DMS 273 (cell line): Measurements from ENCODE around the gene B4GALT4.

Source experiments
- DNase-seq: peaks from one replicate; lab custom pipeline; 2025; ENCODE audit not compliant: unreplicated experiment; lab: John Stamatoyannopoulos, UW

Gene B4GALT4

DNA sequence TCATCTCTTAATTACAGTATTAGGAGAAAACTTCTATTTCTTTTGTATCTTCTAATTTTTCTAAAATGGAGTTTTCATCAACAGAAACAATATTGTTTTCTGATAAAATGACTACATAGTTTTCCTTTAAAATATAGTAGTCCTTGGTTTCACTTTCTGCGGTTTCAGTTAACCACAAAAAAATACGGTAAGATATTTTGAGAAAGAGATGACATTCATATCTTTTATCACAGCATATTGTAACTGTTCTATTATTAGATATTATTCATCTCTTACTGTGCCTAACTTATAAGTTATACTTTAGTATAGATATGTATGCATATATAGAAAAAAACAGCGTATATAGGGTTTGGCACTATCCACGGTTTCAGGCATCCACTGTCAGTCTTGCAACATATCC, 2.3 kb downstream of the B4GALT4 start:
- DNase-seq, result no peak

- no peak for DNase-seq
These were observed 3.4 kb downstream of the B4GALT4 start for GRCh38 chr3:119237299-119237698.

- no peak for DNase-seq
These were observed 3.9 kb downstream of the B4GALT4 start for GRCh38 chr3:119236756-119237155.

DNA sequence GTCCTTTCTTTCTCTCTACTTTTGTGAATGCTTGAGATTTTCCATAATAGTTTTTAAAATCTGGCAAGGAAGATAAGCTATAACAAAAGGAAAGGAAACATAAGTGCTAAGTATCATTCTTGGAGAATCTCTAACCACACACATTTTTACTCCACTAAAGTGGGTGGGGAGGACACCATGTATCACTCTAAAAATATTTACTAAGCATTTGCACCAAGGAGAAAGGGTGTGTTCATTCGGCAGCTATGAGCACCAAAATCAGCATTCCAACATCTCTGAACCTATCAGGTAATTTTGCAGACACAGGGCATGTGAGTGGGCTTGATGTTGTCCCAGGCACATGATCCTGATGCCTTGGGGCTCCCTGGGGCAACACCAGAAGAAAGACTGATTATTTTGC, 5.5 kb downstream of the B4GALT4 start:
- DNase-seq, result no peak

GRCh38 chr3:119234610-119235009, 6.1 kb downstream of the B4GALT4 start:
- no peak for DNase-seq

DNA sequence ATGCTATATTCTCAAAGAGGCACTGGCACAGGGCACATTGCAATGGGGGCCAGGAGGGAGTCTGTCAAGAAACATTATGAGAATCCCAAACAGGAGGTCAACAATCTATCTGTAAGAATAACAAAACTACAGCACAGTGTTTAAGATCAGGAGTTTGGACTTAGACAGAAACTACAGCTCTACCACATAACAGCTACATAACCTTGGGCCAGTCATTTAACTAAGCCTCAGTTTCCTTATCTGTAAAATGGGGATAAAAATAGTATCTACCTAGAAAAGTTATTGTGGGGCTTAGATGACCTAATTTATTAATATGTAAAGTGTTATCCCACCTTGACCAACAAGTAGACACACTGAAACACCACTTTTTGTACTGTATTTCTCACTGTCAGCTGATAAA, 9.9 kb downstream of the B4GALT4 start:
- DNase-seq, result no peak

GRCh38 chr3:119230071-119230470, 10.6 kb downstream of the B4GALT4 start:
- DNase-seq, result no peak

DNA sequence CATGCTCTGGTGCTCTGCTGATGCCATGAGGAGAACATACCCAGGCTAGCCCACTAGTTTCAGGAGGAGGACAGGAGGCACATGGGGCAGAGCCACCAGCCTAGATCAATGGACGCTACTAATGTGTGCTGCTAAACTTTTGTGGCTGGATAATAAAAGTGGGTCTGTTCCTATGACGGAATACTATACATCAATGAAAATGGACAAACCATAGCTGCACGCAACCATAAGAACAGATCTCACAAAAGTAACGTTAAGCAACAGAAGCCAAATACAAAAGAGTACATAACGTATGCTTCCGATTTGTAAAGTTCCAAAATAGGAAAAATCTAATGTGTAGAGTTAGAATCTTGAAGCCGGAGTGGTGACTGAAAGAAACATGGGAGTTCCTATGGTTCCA, 11.5 kb downstream of the B4GALT4 start:
- DNase-seq, result no peak

GRCh38 chr3:119228373-119229145, 12.1 kb downstream of the B4GALT4 start:
- DNase-seq, result no peak

GRCh38 chr3:119227070-119227850, 13.4 kb downstream of the B4GALT4 start:
- no peak for DNase-seq

GRCh38 chr3:119225121-119225520, 15.6 kb downstream of the B4GALT4 start:
- no peak for DNase-seq

DNA sequence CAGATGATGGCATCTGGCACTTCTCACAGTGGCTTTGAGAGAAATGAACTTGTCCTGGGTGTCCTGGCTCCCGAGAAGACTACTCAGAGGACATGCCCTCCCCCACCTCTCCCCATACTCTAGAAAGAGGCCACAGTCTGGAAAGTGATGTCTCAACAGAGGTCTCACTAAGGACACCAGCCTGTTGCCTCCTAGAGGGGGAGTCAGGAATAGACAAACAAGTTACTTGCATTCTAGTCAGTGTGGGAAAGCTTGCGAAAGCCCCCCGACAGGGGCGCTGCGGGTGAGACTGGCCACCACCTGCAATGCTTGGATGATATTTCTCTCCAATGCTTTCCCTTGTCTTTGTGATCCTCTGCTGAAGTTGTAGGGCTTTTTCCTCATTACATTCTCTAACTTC, 17.2 kb downstream of the B4GALT4 start:
- DNase-seq, result peak; percentile 16

- DNase-seq, result no peak
These were observed 18.3 kb downstream of the B4GALT4 start for GRCh38 chr3:119222391-119222790.

GRCh38 chr3:119221779-119222320, 18.8 kb downstream of the B4GALT4 start:
- no peak for DNase-seq

GRCh38 chr3:119220970-119221667, 19.6 kb downstream of the B4GALT4 start:
- no peak for DNase-seq

- no peak for DNase-seq
These were observed 20.5 kb downstream of the B4GALT4 start for GRCh38 chr3:119220198-119220597.

GRCh38 chr3:119219069-119219468, 21.6 kb downstream of the B4GALT4 start:
- no peak for DNase-seq

DNA sequence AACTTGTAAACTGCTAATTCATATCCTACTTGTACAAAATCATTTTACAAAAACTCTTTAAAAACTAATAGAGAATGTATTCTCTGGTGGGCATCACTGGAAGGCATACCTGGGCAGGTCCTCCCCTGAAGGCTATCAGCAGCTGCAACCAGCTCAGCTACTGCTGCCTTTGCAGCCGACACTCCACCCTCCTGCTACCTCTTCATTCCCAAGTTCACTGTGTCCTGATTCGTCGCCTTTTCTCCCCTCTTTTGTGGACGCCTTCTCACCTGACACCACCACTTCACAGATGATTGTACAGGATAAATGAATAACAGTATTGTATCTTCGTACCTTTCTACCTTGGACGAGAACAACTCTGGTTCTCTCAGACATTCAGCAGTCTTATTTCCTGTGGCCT, 28.9 kb downstream of the B4GALT4 start:
- no peak for DNase-seq

GRCh38 chr3:119211193-119211592, 29.5 kb downstream of the B4GALT4 start:
- DNase-seq, result no peak

DNA sequence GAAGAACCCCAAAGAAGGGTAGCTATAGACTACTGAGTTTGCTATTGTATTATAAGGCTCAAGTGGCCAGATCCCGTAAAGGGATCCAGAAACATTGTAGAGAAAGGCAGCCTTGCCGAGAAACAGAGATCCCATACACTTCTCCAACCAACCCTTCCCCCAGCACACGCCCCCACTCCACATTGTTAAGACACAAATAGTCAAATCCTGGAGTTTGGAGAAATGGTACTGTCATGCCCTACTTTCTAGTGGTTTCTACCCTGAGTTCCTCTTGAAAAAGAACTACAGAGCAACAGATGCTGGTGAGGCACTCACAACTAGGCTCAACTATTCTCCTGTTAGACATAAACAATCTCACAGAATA, 33.2 kb downstream of the B4GALT4 start:
- DNase-seq, result no peak

DNA sequence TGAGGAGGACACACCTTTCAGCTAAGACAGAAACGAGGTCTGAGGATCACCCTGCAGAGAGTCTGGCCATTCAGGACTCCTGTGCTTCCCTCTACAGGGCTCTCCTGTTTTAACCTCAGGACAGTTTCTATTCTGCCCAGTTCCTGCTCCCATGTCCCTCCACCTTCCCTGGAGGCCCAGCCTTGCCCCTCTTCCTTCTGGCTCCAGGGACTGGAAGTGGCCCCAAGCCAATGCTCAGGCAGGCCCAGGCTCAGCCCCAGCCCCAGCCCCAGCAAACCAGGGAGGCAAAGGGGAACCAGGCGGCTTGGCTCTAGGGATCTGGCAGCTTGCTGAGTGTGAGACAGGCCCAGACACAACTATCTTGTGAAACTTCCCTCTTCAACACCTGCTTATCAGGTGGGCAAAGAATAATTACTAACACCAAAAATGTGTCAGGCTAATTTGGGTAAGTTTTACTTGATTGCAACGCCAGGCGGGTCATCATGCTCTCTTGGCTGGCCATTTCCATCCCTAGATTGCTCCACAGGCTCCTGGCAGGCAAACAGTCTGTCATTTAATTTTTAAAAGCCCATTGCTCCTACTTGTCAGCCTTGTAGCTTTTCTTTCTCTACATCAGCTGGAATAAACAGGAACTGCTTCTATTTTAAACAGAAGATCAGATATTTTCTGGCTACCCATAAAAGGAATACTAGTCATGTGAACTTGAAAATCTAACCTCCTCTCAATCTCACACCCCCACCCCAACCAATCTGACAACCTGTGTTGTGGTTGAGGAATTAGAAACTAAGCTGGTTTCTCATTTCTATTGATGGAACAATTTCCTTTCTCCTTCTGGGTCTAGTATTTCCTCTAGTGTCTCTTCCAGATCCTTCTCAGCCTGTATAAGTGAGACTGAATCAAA, 33.8 kb downstream of the B4GALT4 start:
- DNase-seq, result peak; percentile 83
